GM12872 (cell line): ENCODE measurements around the gene KLK13.

Source experiments
- TF ChIP-seq, protein P1 (sequence below): IDR thresholded peaks from 3 replicates; pipeline ENCODE4 v1.5.1; 2011; ENCODE audit warnings: low read depth, mild to moderate bottlenecking, low read length, moderate library complexity; ENCODE audit not compliant: insufficient read depth

The KLK13 gene

DNA sequence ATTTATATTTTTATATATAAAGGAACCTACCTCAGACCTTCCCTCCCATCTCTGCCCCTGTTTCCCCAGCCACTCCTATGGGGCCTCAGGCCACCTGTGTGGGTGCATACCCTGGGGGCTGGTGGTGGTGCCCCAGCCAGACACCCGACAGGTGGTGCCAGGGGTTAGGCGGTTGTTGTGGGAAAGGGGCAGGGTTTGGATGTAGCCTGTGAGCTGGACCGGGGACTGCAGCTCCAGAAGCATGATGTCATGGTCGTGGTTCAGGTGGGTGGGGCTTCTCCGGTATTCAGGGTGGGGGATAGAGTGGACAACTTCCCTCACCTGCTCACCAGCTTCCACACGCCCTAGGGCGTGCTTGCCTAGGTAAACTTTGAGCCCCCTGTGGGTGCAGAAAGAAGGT is 5.2 kb downstream of the KLK13 start:
- TF ChIP-seq, protein P1, sequence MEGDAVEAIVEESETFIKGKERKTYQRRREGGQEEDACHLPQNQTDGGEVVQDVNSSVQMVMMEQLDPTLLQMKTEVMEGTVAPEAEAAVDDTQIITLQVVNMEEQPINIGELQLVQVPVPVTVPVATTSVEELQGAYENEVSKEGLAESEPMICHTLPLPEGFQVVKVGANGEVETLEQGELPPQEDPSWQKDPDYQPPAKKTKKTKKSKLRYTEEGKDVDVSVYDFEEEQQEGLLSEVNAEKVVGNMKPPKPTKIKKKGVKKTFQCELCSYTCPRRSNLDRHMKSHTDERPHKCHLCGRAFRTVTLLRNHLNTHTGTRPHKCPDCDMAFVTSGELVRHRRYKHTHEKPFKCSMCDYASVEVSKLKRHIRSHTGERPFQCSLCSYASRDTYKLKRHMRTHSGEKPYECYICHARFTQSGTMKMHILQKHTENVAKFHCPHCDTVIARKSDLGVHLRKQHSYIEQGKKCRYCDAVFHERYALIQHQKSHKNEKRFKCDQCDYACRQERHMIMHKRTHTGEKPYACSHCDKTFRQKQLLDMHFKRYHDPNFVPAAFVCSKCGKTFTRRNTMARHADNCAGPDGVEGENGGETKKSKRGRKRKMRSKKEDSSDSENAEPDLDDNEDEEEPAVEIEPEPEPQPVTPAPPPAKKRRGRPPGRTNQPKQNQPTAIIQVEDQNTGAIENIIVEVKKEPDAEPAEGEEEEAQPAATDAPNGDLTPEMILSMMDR = no peak

DNA sequence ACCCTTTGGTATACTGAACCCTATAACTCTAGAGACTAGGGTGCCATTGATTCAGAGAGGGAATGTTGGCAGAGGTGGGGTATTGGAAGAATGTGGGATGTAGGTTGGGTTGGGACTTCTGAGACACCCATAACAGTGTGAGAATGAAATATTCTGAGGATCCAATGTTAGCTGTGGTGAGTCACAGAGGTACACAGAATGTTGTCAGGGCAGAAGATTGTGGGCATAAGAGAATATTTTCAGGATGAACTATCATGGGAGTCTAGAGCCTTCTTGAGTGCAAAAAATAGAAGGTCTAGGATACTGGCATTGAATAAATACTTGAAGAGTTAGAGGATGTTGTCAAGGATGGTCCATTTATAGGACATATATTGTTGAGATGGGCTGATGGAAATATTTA is 9.0 kb downstream of the KLK13 start:
- TF ChIP-seq, protein P1 = no peak

DNA sequence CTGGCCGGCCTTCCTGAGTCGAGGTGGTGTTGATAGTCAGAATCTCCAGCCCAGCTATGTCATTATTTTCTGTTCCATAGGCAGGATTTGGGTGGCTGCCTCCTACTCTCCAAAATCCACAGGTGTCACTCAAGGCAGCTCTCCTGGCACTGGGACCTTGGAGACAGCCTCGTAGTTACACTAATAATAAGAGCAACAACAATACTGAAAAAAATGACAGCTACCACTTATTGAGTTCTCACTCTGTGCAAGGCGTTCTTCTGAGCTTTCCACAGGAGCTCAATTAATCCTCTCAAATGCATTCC is 17.9 kb downstream of the KLK13 start:
- TF ChIP-seq, protein P1 = no peak

DNA sequence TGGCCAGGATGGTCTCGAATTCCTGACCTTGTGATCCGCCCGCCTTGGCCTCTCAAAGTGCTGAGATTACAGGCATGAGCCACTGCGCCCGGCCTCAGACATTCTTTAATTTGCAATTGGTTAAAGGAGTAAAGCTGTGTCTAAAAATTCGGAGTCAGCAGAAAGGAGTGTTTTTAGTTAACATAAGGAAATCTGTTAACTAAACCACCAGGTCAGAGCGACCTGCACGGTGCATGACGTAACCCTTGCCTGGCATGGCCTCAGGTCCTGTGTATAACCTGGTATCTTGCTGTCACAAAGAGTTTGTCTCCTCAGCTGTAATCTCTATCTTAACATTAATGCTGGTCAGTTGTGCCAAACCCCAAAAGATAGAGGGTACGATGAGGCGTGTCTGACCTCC is 20.6 kb downstream of the KLK13 start:
- TF ChIP-seq, protein P1 = no peak

DNA sequence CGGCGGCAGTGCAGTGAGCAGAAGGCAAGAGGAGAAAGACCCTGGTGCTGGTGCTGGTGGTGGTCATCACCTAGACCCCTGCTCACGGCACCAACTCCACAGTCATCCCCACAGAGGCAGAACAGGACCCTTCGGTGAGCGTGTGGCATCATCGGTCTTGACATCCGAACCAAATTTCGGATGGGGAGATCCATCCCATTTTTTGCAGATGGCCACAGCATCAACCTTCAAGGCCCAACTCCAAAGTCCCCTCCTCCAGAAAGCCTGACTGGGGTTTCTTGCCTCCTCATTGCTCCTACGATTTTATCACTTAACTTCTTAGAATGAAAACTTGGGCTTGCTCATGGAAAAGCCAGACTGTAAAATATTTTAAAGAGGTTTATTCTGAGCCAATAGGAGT is 21.4 kb downstream of the KLK13 start:
- TF ChIP-seq, protein P1 = no peak

DNA sequence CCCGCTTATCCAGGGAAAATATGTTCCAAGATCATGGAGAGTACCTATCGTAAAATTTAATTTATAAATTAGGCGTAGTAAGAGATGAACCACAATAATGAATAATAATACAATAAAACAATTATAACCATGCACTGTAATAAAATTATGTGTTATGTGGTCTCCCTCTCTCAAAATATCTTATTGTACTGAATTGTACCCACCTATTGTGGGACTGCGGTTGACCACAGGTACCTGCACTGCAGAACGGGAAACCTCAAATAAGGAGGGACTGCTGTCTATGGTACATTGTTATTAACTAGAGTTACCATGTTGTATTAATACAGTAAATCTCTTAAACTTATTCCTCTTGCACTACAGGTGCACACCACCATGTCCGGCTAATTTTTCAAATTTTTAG is 24.7 kb downstream of the KLK13 start:
- TF ChIP-seq, protein P1 = no peak

DNA sequence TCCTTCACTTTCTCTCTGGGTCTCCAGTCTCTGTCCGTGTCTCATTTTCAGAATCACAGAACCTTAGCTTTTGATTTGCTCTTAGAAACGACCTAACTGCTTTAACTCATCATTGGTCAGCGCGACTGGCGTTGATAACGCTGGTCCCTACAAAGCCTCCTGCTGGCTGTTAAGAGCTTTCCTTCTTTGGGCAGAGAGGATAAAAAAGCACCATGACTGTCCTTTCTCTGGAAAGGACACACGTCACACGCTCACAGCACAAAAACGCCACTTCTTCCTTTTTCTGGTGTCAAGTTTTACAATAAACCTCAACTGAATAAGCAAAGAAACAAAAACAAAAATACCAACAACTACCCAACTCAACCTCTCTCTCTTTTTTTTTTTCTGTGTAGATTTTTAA is 28.4 kb downstream of the KLK13 start:
- TF ChIP-seq, protein P1 = no peak

DNA sequence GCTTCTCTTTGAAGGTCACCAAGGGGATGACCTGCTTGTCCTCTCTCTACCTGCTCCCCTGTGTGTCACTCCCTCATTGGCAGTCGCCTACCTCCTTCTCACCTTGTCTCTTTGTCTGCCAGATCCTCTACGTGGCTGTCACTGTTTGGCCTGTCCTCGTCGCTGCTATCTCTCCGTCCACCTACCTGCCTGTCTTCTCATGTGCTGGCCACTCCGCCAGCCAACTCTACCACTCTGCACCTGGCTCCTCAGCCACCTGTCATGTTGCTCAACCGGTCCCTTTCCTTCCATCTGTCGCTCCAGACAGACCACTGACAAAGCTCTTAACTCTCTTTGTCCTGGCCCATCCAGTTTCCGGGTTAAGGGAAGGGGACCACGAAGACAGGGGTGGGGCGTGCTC is 30.2 kb downstream of the KLK13 start, which contains the start of gene KLK12:
KLK12 (minus strand) TSS at position 299 of the 400 bp plus-strand sequence. CDS start 381 bp downstream, outside the sequence.
- TF ChIP-seq, protein P1 = no peak
